ENCODE results near the gene SPATA3.

Gene SPATA3

GRCh38 chr2:230995821-230996220, at the start of gene SPATA3:
SPATA3 (plus strand) TSS chr2:230996121; CDS start chr2:230996234, 113 bp downstream.
- ATAC-seq (replicated peaks): no peak
- no peak for DNase-seq
- Mint-ChIP-seq H3K27me3 (peaks cover 68 to 92% of the 10 kb centered on the region in 2 donors), H3K4me1 (peaks cover 2 to 7% of the 10 kb centered on the region in 2 donors), H3K9me3 (peaks cover 4 to 7% of the 10 kb centered on the region in 2 donors), H3K4me3 (no peak within 1 kb of the TSS), H3K36me3 (peaks cover 0 to 4% of the 10 kb centered on the region in 2 donors), H3K27ac (no peak within 1 kb of the TSS)

GRCh38 chr2:230946429-230947234, 49.3 kb upstream of the SPATA3 start:
- no peaks in the 10 kb centered on the region for H3K36me3 Mint-ChIP-seq
- H3K4me3 Mint-ChIP-seq: no peak overlapping the region
- ATAC-seq (replicated peaks): no peak
- peaks cover 13 to 24% of the 10 kb centered on the region in 2 donors for H3K4me1 Mint-ChIP-seq
- DNase-seq: no peak
- no peak overlapping the region for H3K27ac Mint-ChIP-seq
- peaks cover 10 to 25% of the 10 kb centered on the region in 2 donors for H3K27me3 Mint-ChIP-seq
- no peaks in the 10 kb centered on the region for H3K9me3 Mint-ChIP-seq

DNA sequence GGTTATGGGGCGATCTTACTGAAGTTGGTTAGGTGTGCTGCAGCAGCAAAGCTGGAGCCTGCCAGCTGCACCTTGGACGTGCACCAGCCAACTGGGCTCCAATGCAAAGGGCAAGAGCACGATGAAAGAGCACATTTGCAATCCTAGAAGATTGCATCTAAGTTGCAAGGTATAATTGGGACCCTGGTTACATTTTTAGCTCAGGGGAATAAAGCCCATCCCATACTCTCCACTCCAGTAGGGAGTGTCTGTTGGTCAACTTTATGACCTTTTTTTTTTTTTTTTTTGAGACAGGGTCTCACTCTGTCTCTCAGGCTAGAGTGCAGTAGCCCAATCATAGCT, 48.7 kb upstream of the SPATA3 start:
- DNase-seq (no peak), ATAC-seq (replicated peaks) (no peak)
- Mint-ChIP-seq H3K4me3 (no peak overlapping the region), H3K9me3 (no peaks in the 10 kb centered on the region), H3K27ac (no peak overlapping the region), H3K36me3 (no peaks in the 10 kb centered on the region), H3K4me1 (peaks cover 13 to 24% of the 10 kb centered on the region in 2 donors), H3K27me3 (peaks cover 5 to 19% of the 10 kb centered on the region in 2 donors)

DNA sequence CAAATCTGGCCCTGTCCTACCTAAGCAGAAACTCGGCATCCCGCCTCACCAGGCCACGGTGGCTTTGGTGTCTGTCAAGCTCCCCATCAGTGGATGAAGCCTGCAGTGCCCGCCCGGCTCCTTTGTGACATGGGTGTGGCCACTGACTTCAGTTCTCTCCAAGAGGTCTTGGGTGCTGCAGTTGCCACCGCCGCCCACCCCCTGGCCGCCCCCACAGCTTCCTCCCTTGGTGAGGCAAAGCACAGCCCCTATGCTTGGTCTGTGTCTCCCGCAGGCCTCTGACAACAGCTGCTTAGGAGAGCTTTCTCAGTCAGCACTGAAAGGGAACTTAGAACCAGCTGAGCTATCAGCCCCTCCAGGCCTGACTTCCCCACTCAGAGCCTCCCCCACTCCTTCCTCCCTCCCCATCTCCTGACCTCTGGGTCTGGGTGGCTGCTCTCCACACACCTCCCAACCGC, 48.0 kb upstream of the SPATA3 start:
- H3K27ac Mint-ChIP-seq: no peak overlapping the region
- DNase-seq (no peak), ATAC-seq (replicated peaks) (peak in 1 of 2 donors; percentile 38)
- no peaks in the 10 kb centered on the region for H3K9me3 Mint-ChIP-seq
- H3K36me3 Mint-ChIP-seq: no peaks in the 10 kb centered on the region
- peaks cover 11 to 24% of the 10 kb centered on the region in 2 donors for H3K4me1 Mint-ChIP-seq
- peaks cover under 1 to 18% of the 10 kb centered on the region in 2 donors for H3K27me3 Mint-ChIP-seq
- no peak overlapping the region for H3K4me3 Mint-ChIP-seq

GRCh38 chr2:230949966-230950873, 45.7 kb upstream of the SPATA3 start:
- peaks cover 10 to 23% of the 10 kb centered on the region in 2 donors for H3K4me1 Mint-ChIP-seq
- no peaks in the 10 kb centered on the region for H3K36me3 Mint-ChIP-seq
- DNase-seq (no peak), ATAC-seq (replicated peaks) (peak; percentile 51 to 73)
- H3K27ac Mint-ChIP-seq: peak overlapping the region; percentile 44
- no peaks in the 10 kb centered on the region for H3K9me3 Mint-ChIP-seq
- peaks cover 3 to 16% of the 10 kb centered on the region in 2 donors for H3K27me3 Mint-ChIP-seq
- H3K4me3 Mint-ChIP-seq: no peak overlapping the region

DNA sequence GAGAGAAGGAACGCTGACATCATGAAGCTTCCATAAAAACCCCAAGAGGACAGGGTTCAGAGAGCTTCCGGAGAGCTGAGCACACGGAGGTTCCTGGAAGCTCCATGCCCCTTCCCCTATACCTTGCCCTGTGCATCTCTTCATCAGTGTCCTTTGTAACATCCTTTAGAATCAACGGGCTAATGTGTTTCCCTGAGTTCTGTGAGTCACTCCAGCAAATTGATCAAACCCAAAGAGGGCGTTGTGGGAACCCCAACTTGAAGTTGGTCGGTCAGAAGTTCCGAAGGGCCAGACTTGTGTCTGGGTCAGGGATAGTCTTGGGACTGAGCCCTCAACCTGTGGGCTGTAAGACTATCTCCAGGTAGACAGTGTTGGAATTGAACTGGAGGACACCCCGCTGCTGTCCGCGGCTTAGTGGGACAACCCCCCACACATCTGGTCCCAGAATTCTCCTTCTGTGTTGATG, 45.0 kb upstream of the SPATA3 start:
- Mint-ChIP-seq H3K27ac (peak overlapping the region; percentile 44), H3K4me1 (peaks cover 12 to 23% of the 10 kb centered on the region in 2 donors)

DNA sequence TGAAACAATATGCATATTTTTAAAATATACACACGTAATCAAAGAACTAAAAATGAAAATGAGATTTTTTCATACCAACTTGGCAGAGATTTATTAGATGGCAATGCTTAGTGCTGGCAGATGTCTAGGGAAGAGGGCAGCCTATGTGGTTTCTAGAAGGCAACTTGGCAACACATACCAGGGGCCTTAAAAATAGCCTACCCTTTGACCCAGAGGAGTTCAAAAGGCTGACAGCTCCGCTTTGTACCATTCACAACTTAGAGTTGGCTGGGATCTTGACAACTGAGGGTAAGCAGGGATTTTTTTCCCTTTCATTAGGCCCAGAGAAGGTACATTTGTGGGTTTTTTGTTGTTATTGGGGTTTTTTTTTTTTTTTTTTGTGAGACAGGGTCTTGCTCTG, 44.5 kb upstream of the SPATA3 start:
- DNase-seq (no peak), ATAC-seq (replicated peaks) (no peak)
- Mint-ChIP-seq H3K4me1 (peaks cover 12 to 23% of the 10 kb centered on the region in 2 donors), H3K36me3 (no peaks in the 10 kb centered on the region), H3K9me3 (no peaks in the 10 kb centered on the region), H3K4me3 (no peak overlapping the region), H3K27me3 (peaks cover 6 to 20% of the 10 kb centered on the region in 2 donors), H3K27ac (no peak overlapping the region)

More for the DNA sequence above, 45.0 kb upstream of the SPATA3 start:
- ATAC-seq (replicated peaks) (no peak), DNase-seq (no peak)
- Mint-ChIP-seq H3K36me3 (no peaks in the 10 kb centered on the region), H3K27me3 (peaks cover 6 to 20% of the 10 kb centered on the region in 2 donors), H3K4me3 (no peak overlapping the region), H3K9me3 (no peaks in the 10 kb centered on the region)

- no peaks in the 10 kb centered on the region for H3K36me3 Mint-ChIP-seq
These were observed 43.5 kb upstream of the SPATA3 start for GRCh38 chr2:230952226-230952956.

GRCh38 chr2:230953845-230954244, 42.1 kb upstream of the SPATA3 start:
- Mint-ChIP-seq H3K4me3 (no peak overlapping the region), H3K36me3 (no peaks in the 10 kb centered on the region), H3K27ac (peak overlapping the region; percentile 63), H3K9me3 (no peaks in the 10 kb centered on the region), H3K4me1 (peaks cover 14 to 31% of the 10 kb centered on the region in 2 donors), H3K27me3 (peaks cover 25 to 41% of the 10 kb centered on the region in 2 donors)
- DNase-seq (peak; percentile 20), ATAC-seq (replicated peaks) (peak; percentile 30 to 59)

More at GRCh38 chr2:230952226-230952956, 43.5 kb upstream of the SPATA3 start:
- Mint-ChIP-seq H3K9me3 (no peaks in the 10 kb centered on the region), H3K27me3 (peaks cover 15 to 29% of the 10 kb centered on the region in 2 donors), H3K4me3 (no peak overlapping the region), H3K4me1 (peaks cover 17 to 32% of the 10 kb centered on the region in 2 donors), H3K27ac (no peak overlapping the region)
- ATAC-seq (replicated peaks) (no peak), DNase-seq (no peak)

DNA sequence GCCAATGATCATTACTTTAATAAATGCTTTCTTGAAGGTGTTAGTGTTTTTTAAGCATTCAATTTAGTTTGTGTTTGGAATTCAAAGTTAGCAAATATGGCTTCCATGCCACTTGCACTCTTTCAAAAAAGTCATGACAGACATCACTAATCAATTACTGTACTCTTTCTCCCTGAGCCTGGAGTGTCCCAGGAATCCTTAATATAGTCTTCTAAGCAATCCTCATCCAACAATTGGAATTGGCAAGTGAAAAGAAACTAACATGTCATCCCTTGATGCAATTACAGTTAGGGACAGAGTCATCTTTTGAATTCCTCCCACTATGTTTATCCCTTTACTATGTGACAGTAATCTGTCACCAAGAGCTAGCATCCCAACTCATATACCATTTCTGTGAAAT, 41.2 kb upstream of the SPATA3 start:
- H3K4me1 Mint-ChIP-seq: peaks cover 14 to 31% of the 10 kb centered on the region in 2 donors
- H3K4me3 Mint-ChIP-seq: no peak overlapping the region
- no peak for DNase-seq
- peaks cover 28 to 50% of the 10 kb centered on the region in 2 donors for H3K27me3 Mint-ChIP-seq
- no peak for ATAC-seq (replicated peaks)
- no peak overlapping the region for H3K27ac Mint-ChIP-seq
- H3K36me3 Mint-ChIP-seq: no peaks in the 10 kb centered on the region
- no peaks in the 10 kb centered on the region for H3K9me3 Mint-ChIP-seq

DNA sequence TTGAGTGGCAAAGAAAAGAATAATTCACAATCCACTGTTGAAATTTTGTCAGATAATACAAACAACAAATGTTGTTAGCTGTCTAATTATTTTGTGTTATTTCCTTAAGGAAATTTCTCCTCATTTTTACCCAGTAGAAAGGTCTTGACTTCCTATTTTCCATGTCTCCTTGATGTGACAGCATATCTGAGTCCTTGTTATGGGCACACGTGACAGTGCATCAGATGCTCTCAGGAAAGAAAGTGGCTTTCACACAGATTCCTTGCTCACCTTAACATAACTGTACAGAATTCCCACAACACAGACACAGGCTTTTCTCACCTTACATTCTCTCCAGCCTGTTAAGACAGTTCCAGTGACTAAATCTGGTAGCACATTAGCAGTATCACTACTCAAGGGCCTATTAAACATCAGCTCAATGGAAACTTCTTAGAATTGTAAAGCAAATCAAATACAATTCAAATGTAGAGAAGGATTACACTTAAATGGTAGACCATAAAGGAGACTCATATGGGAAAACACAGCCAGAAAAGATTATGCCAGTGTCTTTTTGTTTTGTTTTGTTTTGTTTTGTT, 40.7 kb upstream of the SPATA3 start:
- H3K9me3 Mint-ChIP-seq: no peaks in the 10 kb centered on the region
- no peak overlapping the region for H3K4me3 Mint-ChIP-seq
- no peaks in the 10 kb centered on the region for H3K36me3 Mint-ChIP-seq
- peaks cover 33 to 55% of the 10 kb centered on the region in 2 donors for H3K27me3 Mint-ChIP-seq
- H3K4me1 Mint-ChIP-seq: peaks cover 14 to 29% of the 10 kb centered on the region in 2 donors
- DNase-seq: no peak
- H3K27ac Mint-ChIP-seq: no peak overlapping the region
- no peak for ATAC-seq (replicated peaks)

DNA sequence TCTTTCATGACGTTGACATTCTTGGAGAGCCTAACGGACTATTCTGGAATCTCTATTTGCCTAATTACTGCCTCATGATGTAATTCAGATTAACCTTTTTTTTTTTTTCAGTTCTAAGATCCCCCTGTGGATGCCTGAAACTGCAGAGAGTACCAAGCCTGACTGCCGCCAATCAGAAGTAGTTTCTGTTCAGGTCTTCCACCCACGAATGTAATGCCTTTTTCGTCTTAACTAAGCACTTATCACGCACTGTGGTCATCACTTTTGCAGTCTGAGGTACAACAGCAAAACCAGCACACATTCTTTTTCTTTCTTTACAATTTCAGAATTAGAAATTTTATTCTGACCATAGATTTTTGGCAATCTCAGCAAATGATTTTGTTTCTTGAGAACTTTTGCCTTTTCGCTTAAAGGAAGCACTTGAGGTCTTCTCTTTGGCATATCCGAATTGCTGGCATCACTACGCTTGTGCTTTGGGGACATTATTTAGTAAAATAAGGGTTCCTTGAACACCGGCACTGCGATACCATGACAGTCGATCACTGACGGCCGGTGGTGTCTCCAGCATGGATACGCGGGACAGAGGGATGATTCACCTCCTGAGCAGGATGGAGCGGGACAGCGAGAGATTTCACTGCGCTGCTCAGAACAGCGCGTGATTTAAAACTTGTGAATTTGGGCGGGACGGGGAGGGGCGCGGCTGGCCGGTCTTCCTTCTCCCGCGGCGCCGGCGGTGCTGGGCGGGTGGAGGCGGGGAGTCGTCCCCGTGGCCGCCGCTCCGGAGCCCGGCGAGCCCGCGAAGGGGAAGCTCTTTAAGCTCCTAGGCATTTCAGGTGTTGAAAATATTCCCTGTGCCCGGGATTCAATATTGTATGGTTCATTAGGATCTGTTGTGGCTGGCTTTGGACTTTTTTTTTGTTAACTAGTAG, 38.8 kb upstream of the SPATA3 start:
- H3K27me3 Mint-ChIP-seq: peaks cover 42 to 72% of the 10 kb centered on the region in 2 donors
- H3K4me1 Mint-ChIP-seq: peaks cover 13 to 25% of the 10 kb centered on the region in 2 donors
- H3K36me3 Mint-ChIP-seq: no peaks in the 10 kb centered on the region
- peak; percentile 31 for DNase-seq
- peak overlapping the region; percentile 82 to 85 for H3K4me3 Mint-ChIP-seq
- peak overlapping the region; percentile 91 for H3K27ac Mint-ChIP-seq
- peak; percentile 80 to 87 for ATAC-seq (replicated peaks)
- no peaks in the 10 kb centered on the region for H3K9me3 Mint-ChIP-seq
